HG03095 (cell line): ENCODE measurements around the gene ADAM19.
A peak's percentile ranks its signal among the peaks of the same experiment; 100 is the strongest.

Experiments
- ATAC-seq: cut with Tn5 transposase; IDR thresholded peaks from one replicate; pipeline ENCODE4 v1.9.1; 2021; ENCODE audit warnings: moderate library complexity; ENCODE audit not compliant: unreplicated experiment

Gene ADAM19

DNA sequence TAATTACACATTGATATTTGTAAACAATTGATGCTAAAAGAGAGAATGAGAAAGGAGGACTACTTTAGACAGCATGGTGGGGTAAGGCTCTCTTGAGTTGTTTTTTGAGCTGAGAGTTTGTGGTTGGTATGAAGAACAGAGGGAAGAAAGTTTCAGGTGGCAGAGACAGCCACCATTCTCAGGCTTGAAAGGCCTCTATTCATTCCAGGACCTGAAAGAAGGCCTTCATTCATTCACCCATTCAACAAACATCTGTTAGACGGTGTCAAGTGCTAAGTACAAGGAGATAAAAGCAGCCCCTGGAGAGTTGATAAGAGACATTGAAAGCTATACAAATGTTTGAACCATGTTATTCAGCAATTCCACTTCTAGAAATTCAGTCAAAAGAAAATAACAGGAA is 21.7 kb upstream of the ADAM19 start:
- ATAC-seq, result no peak

DNA sequence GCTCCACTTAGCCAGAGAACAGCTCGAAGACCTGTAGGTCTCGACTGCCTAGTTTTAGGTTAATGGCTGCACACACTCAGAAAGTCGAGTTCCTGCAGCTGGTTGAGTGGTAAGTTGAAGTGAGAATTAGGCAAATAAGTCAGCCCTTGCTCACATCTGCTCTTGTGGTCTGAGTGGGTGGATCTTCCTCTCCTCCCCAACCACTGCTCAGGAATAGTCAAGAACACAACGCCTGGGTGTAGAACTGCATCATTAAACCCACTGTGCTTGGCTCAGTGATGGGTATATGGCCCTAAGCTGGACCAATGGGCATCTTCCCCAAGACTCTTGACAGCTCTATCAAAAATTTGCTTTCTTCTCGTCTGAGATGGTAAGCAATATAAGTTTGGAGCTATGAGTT is 20.9 kb upstream of the ADAM19 start:
- ATAC-seq, result peak; percentile 78

DNA sequence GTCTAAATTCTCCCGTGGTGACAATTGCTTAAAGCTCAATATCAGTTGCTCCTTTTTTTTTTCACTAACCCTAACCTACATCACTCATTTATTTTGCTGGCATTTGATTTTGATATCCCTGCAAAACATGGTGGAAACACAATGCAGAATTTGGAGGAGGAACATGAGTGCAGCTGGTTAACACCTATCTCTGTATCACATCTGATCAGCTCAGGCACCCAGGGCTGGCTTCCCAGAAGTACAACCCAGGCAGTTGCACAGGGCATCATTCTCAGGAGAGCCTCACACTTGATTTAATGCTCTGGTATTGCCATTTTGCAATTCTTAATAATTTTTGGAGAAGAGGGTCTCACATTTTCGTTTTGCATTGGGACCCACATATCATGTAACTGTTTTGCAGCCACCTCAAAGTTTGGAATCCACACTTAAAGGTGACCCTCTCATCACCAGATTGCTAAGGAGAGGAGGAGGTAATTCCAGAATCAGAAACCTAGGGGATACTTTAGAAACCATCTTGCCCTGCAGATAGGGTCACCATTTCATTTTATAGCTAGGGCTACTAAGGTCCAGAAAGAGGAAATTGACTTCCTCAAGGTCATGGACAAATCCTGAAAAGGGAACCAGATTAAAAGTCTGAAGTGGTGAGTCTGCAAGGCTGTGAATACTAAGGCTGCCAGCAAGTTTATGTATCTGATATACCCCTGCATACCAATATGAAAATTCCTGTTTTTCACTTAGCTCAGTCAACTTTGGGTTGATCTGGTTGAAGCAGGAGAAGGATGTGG is 19.3 kb upstream of the ADAM19 start:
- no peak for ATAC-seq

GRCh38 chr5:157594257-157594656 is 18.7 kb upstream of the ADAM19 start:
- ATAC-seq, result no peak

DNA sequence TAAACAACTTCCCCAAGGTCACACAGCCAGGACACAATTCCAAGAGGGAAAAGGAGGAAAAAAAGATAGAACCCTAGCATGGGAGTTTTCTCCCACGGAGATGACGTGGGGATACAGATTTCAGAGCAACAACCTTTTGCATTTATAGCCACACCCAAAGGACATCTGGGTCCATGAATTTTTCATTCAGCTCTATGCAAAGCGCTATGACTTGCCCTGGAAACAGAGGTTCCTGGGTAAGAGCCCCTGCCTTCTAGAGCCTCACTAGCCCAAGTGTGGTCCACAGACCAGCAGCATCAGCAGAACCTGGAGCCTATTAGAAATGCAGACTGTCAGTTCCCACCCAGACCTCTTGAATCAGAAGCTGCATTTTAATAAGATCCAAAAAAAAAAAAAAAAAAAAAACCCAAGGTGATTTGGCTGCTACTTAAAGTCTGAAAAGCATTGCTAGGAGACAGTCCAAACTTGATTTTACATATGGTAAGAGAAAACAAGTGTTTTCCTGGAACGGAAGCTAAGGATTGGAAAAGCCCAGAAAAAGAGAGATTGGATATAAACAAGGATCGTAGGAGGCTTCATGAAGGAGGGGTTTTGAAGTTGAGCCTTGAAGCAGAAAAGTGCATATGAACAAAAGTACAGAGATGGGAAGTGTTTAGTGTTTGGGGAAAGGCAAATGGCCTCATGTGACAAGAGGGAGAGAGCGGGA is 17.6 kb upstream of the ADAM19 start:
- no peak for ATAC-seq

GRCh38 chr5:157592594-157592993 is 17.0 kb upstream of the ADAM19 start:
- no peak for ATAC-seq

- ATAC-seq, result no peak
Measured at GRCh38 chr5:157590478-157590877, 14.9 kb upstream of the ADAM19 start.

- no peak for ATAC-seq
Measured at GRCh38 chr5:157584628-157585027, 9.1 kb upstream of the ADAM19 start.

DNA sequence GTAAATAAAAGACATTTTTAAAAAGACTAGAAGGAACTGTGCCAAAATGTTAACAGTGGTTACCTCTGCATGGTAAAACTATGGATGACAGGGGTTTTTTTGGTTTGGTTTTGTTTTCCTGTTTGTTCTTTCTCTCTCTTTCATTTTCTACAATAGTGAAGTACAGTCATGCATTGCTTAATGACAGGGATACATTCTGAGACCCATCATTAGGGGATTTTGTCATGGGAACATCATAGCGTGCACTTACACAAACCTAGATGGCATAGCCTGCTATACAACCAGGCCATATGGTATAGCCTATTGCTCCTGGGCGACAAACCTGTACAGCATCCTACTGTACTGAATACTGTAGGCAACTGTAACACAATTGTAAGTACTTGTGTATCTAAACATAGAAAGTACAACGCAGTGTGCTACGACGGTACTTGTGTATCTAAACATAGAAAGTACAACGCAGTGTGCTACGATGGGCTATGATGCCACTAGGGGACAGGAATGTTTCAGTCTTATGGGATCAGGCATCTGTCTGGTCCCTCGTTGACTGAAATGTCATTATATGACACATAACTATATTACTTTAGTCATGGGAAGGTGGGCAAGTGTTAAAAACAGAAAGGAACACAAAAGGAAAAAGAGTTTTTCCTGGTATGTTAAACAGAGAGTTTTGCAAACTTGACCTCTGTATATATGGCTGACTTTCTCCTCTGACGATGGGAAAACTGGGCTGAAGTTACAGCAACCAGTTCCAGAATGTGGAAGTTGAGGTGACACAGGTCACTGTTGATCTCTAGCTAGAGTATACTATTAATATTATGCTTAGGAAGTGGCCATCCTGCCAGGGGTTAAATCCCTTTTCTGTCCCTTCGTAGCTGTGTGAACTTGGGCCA is 7.4 kb upstream of the ADAM19 start:
- ATAC-seq, result peak; percentile 60

GRCh38 chr5:157581901-157582300 is 6.3 kb upstream of the ADAM19 start:
- no peak for ATAC-seq

DNA sequence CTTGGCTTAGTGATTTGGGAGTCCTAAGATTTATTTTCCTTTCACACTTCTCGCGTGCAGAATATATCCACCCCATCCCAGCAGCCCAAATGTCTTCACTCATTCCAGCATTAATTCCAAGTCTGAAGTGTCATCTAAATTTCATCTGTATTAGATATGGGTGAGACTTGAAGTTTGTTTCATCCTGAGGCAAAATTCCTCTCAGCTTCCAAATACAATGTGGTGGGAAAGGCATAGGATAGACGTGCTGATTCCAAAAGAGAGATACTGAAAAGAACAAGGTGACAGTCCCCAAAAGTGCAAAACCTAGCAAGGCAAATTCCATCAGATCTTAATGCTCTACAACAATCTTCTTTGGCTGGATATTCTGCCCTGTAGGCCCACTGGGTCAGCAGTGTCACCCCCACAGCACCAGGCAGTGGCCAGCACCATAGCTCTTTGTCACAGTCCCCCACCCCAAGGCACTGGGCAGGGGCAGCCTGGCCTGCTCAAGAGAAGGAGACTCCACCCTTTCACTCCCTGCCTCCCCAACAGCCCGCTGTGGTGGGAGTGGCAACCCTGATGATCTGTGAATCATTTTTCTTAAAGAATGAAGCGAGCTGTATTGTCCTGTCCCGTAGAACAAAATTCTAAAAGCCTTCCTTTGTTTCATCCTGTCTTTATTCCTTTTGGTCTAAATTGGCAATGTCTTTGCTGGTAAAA is 2.7 kb upstream of the ADAM19 start:
- ATAC-seq, result no peak

DNA sequence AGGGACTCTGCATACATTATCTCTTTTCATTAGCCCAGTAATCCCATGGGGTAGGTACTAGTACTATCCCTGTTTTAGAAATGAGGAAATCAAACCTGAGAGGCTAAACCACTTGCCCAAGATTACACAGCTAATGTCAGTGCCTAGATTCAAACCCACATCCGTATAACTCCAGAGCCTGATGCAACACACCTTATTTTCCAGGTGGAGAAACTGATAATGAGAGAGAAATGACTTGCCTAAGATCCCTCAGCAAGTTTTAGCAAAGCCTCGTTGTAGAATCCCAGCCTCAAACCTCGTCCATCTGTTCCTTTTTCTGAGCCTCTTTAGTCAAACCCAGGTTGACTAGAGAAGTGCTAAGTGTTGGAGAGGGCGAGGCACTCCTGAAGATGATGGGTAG is 1.1 kb upstream of the ADAM19 start:
- no peak for ATAC-seq

DNA sequence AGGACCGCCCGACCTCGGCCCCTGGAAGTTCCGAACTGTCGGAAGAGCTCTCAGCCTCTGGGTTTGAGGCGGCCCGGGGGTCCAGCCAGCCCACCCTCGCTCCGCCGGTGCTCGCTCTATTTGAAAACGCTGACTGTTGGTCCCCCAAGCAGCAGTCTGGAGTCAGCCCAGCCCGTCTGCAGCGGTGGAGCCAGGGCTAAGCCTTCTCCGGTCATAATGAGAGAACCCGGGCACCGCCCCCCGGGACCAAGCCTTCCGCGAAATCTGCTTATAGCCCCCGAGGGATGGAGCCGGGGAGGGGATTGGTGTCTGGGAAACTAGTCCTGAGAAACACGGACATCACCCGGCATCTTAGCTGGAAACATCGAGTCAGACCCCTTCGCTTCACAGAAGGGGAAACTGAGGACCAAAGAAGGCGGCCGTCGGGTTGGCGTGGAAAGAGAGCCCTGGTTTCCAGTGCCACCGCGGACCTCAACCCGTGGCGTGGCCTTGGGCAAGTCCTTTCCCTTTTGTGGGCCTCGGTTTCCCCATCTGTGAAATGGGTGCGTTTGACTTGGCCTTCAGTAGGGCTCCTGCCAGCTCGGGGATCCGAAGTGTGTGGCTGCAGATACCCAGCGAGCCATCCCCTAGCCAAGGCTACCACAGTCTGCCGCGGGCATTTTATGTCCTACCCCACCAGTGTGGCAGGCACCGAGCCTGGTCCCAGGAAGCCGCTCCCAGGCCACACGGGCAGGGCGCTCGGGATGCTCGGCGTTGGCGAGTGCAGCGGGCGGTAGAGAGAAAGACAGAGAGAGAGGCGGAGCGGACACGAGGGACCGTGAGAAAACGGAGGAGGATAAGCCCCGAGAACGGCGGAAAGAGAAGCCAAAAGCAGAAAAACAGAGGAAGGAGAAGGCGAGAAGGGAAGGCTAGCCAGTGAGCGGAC is 857 bp downstream of the ADAM19 start:
- peak; percentile 1 for ATAC-seq

DNA sequence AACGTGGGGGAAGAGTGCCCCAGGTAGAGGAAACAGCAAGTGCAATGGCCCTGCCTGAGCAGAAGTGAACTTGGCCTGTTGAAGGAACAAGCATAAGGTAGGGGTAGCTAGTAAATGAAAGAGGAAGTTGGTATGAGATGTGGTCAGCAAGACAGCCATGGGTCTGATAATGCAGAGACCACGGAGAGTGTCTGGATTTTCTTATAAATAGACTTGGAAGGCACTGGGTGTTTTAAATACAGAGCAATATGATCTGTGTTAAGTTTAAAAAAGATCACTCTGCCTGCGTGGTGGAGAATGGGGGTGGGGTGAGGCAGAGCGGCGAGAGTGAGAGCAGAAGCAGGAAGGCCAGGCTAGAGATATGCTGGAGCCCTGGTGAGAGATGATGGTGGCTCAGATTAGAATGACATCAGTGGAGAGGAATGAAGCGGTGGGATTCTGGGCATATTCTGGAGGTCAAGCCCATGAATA is 4.2 kb downstream of the ADAM19 start:
- peak; percentile 84 for ATAC-seq

GRCh38 chr5:157570531-157571200 is 4.9 kb downstream of the ADAM19 start:
- no peak for ATAC-seq

- ATAC-seq, result no peak
Measured at GRCh38 chr5:157568720-157569119, 6.9 kb downstream of the ADAM19 start.

- no peak for ATAC-seq
Measured at GRCh38 chr5:157568222-157568621, 7.4 kb downstream of the ADAM19 start.

GRCh38 chr5:157566902-157567489 is 8.6 kb downstream of the ADAM19 start:
- ATAC-seq, result no peak
